ENCODE data around the gene SNX24. TPM values are rescaled to one million over a fixed set of nuclear protein-coding genes. Genes with fewer than 3 reads are reported as not detected.
"Not testable (repeated sequence)": the region's sequence is repeated elsewhere in the genome, so short reads cannot be mapped to it uniquely, and the experiment has no call there.

The SNX24 gene
- total and polyA plus RNA-seq, 9 of the 15 experiments (the other 6 are each of a cell fraction or from before 2014, with no cell fraction given), result 5.3 to 10.1 (median 7.9) TPM

GRCh38 chr5:122971333-122971732, 125.9 kb downstream of the SNX24 start:
- no TSS peak for BruUV-seq (replicated peaks)
- H3K36me3 ChIP-seq (ENCODE audit: control insufficient read depth, insufficient read depth, low read length), result no peaks in the 10 kb centered on the region
- no peak overlapping the region for H2AFZ ChIP-seq (ENCODE audit: low read depth, low read length)
- WGBS (ENCODE audit: insufficient coverage, low coverage, missing lambda C conversion rate), result 4% methylated on average over 2 of the region's 2 CpGs
- CTCF ChIA-PET (ENCODE audit: low intra/inter-chr PET ratio), result no interaction called here
- peaks cover 0 to 8% of the 10 kb centered on the region in 2 experiments; a peak in 1 of 5 replicates for H3K27me3 ChIP-seq (ENCODE audit: control insufficient read depth in 2 of 2, insufficient read depth in 2 of 2, low read length in 2 of 2)
- TF ChIP-seq ZNF75A (CRISPR knock-in tag; IDR thresholded peaks at IDR 0.05) (no peak), PHB2 (IDR thresholded peaks at IDR 0.05; ENCODE audit: low read depth) (no peak), SETDB1 (IDR thresholded peaks at IDR 0.05; ENCODE audit: low read length) (no peak), KLF10 (CRISPR knock-in tag; IDR thresholded peaks at IDR 0.05) (no peak), ZNF77 (CRISPR knock-in tag; IDR thresholded peaks at IDR 0.05) (no peak), RBM17 (IDR thresholded peaks at IDR 0.05; ENCODE audit: borderline replicate concordance, low read depth, low read length) (no peak), ZNF134 (CRISPR knock-in tag; conservative IDR thresholded peaks at IDR 0.05) (no peak), ZNF347 (CRISPR knock-in tag; IDR thresholded peaks at IDR 0.05; ENCODE audit: low read depth) (no peak)
- H4K20me1 ChIP-seq (replicated peaks; ENCODE audit: control insufficient read depth, insufficient read depth, low read length), result no peaks in the 10 kb centered on the region
- H3K9me1 ChIP-seq (ENCODE audit: control insufficient read depth, insufficient read depth, low read length), result peaks cover 2% of the 10 kb centered on the region
- DNase-seq (ENCODE audit: extremely low read depth in 1 of 4, low spot score in 3 of 4) (no peak), ATAC-seq (no peak), FAIRE-seq (no peak)
- H3K4me1 ChIP-seq (replicated peaks in 1 of 2; ENCODE audit: control insufficient read depth in 2 of 2, insufficient read depth in 2 of 2, low read length in 2 of 2), result no peaks in the 10 kb centered on the region
- no peak overlapping the region for H3K9ac ChIP-seq (ENCODE audit: insufficient read depth in 1 of 2, low read depth in 2 of 2, low read length in 2 of 2)
- no peak overlapping the region for H3K4me3 ChIP-seq
- intact Hi-C loops (cut with micrococcal nuclease), result no loop called here
- H3K27ac ChIP-seq (ENCODE audit: extremely low read depth, low read depth, low read length), result no peak overlapping the region
- POLR2A ChIA-PET, result no interaction called here
- H3K9me3 ChIP-seq (replicated peaks; ENCODE audit: control insufficient read depth, insufficient read depth, low read depth, low read length), result no peaks in the 10 kb centered on the region
- in situ Hi-C loops (cut with MboI), result no loop called here
- no peak overlapping the region for H3K4me2 ChIP-seq (ENCODE audit: insufficient read depth, low read length)
- no peaks in the 10 kb centered on the region for H3K79me2 ChIP-seq (ENCODE audit: control insufficient read depth, insufficient read depth, low read length)

- ATAC-seq (no peak), DNase-seq (ENCODE audit: extremely low read depth in 1 of 4, low spot score in 3 of 4) (no peak), FAIRE-seq (no peak)
- intact Hi-C loops (cut with micrococcal nuclease) (no loop called here), in situ Hi-C loops (cut with MboI) (no loop called here)
- CTCF ChIA-PET (ENCODE audit: low intra/inter-chr PET ratio), result no interaction called here
- Histone ChIP-seq H4K20me1 (replicated peaks; ENCODE audit: control insufficient read depth, insufficient read depth, low read length) (no peaks in the 10 kb centered on the region), H3K79me2 (ENCODE audit: control insufficient read depth, insufficient read depth, low read length) (no peaks in the 10 kb centered on the region), H3K4me2 (ENCODE audit: insufficient read depth, low read length) (no peak overlapping the region), H3K9ac (ENCODE audit: insufficient read depth in 1 of 2, low read depth in 2 of 2, low read length in 2 of 2) (no peak overlapping the region), H3K9me1 (ENCODE audit: control insufficient read depth, insufficient read depth, low read length) (peaks cover 2% of the 10 kb centered on the region), H3K4me1 (replicated peaks in 1 of 2; ENCODE audit: control insufficient read depth in 2 of 2, insufficient read depth in 2 of 2, low read length in 2 of 2) (no peaks in the 10 kb centered on the region), H3K4me3 (no peak overlapping the region), H3K27me3 (ENCODE audit: control insufficient read depth in 2 of 2, insufficient read depth in 2 of 2, low read length in 2 of 2) (no peaks in the 10 kb centered on the region), H2AFZ (ENCODE audit: low read depth, low read length) (no peak overlapping the region), H3K36me3 (ENCODE audit: control insufficient read depth, insufficient read depth, low read length) (no peaks in the 10 kb centered on the region), H3K9me3 (replicated peaks; ENCODE audit: control insufficient read depth, insufficient read depth, low read depth, low read length) (no peaks in the 10 kb centered on the region), H3K27ac (ENCODE audit: extremely low read depth, low read depth, low read length) (no peak overlapping the region)
- WGBS (ENCODE audit: insufficient coverage, low coverage, missing lambda C conversion rate), result 3% methylated on average over 4 of the region's 4 CpGs
- no TSS peak for BruUV-seq (replicated peaks)
- POLR2A ChIA-PET, result no interaction called here
- TF ChIP-seq PURB (CRISPR knock-in tag; IDR thresholded peaks at IDR 0.05; ENCODE audit: low read depth) (no peak), NBN (IDR thresholded peaks at IDR 0.05; ENCODE audit: low read depth) (no peak), KHSRP (IDR thresholded peaks at IDR 0.05) (no peak), ZNF23 (CRISPR knock-in tag; IDR thresholded peaks at IDR 0.05) (no peak)
Observed at GRCh38 chr5:122972877-122973276, 127.5 kb downstream of the SNX24 start.

GRCh38 chr5:122973759-122974158, 128.3 kb downstream of the SNX24 start:
- H3K4me2 ChIP-seq (ENCODE audit: insufficient read depth, low read length); H3K27me3 ChIP-seq (ENCODE audit: control insufficient read depth in 2 of 2, insufficient read depth in 2 of 2, low read length in 2 of 2); intact Hi-C loops (cut with micrococcal nuclease); H3K4me3 ChIP-seq; in situ Hi-C loops (cut with MboI); ATAC-seq; H3K79me2 ChIP-seq (ENCODE audit: control insufficient read depth, insufficient read depth, low read length); H3K36me3 ChIP-seq (ENCODE audit: control insufficient read depth, insufficient read depth, low read length); POLR2A ChIA-PET; DNase-seq (ENCODE audit: extremely low read depth in 1 of 4, low spot score in 3 of 4); H2AFZ ChIP-seq (ENCODE audit: low read depth, low read length); H3K4me1 ChIP-seq (replicated peaks in 1 of 2; ENCODE audit: control insufficient read depth in 2 of 2, insufficient read depth in 2 of 2, low read length in 2 of 2); H4K20me1 ChIP-seq (replicated peaks; ENCODE audit: control insufficient read depth, insufficient read depth, low read length); CTCF ChIA-PET (ENCODE audit: low intra/inter-chr PET ratio); H3K27ac ChIP-seq (ENCODE audit: extremely low read depth, low read depth, low read length); H3K9me3 ChIP-seq (replicated peaks; ENCODE audit: control insufficient read depth, insufficient read depth, low read depth, low read length); H3K9me1 ChIP-seq (ENCODE audit: control insufficient read depth, insufficient read depth, low read length); FAIRE-seq; BruUV-seq (replicated peaks); H3K9ac ChIP-seq (ENCODE audit: insufficient read depth in 1 of 2, low read depth in 2 of 2, low read length in 2 of 2): not testable (repeated sequence)
- WGBS (ENCODE audit: insufficient coverage, low coverage, missing lambda C conversion rate), result 0% methylated on average over 1 of the region's 1 CpG
